ENCODE data around the gene TXNRD1.
"Not testable (repeated sequence)": the region's sequence is repeated elsewhere in the genome, so short reads cannot be mapped to it uniquely, and the experiment has no call there.

Gene TXNRD1

DNA sequence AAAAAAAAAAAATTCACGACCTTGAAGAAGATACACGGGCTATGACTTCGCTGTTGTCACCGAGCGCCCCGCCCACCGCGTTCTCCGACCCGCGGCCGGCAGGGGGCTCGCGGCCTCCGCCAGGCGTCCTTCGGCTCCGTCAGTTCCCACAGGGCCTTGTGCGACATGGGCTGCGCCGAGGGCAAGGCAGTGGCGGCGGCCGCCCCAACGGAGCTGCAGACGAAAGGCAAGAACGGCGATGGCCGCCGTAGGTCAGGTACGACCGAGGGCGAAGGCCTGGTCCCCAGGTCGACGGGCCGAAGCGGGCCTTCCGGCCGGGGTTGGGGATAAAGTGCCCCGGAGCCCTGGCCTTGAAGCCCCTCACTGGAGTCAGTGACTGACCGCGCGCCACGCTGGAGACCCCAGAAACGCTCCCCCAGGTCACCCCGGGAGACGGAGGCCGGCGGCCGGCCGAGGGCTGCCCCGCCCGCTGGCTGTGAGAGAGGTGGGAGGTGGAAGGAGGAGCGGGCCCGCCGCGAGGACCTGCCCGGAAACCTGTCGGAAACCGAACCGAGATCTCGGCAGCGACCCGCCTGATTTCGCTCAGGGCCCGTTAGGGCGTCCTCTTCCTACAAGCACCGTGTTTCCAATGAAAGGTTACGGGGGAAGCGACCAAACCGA, at the start of gene TXNRD1:
Gene TXNRD1 (plus strand): TSS at position 142 of the 660 bp plus-strand sequence. CDS start 24 bp downstream, at position 166.
- in situ Hi-C loops (cut with HindIII; ENCODE audit: low sequenced_read_pairs): loop anchor here (25.0 kb wide), 1 partner anchor 97 kb away; the partner anchor contains the start of gene EID3

DNA sequence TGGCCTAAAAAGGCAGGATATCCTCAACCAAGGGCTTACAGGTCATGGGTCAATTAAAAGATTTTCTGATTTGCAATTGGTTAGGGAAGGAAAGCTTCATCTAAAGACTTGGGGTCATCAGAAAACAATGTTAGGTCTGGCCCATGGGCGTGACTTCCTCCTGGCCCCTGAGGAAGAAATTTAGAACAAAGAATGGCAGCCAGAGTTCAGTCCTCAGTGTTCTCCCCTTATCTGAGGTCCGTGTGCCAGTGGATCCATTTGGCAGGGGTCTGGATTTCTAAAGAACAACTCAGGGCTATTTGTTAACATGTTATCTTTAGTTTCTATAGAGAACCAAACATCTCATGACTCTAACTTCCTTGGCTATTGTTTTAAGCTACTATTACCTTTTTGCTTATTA, 49.8 kb upstream of the TXNRD1 start:
- in situ Hi-C loops (cut with HindIII; ENCODE audit: low sequenced_read_pairs): no loop called here

GRCh38 chr12:104166465-104166864, 49.1 kb upstream of the TXNRD1 start:
- in situ Hi-C loops (cut with HindIII; ENCODE audit: low sequenced_read_pairs): no loop called here

GRCh38 chr12:104167519-104168458, 47.8 kb upstream of the TXNRD1 start:
- in situ Hi-C loops (cut with HindIII; ENCODE audit: low sequenced_read_pairs): no loop called here

GRCh38 chr12:104168596-104168995, 47.0 kb upstream of the TXNRD1 start:
- in situ Hi-C loops (cut with HindIII; ENCODE audit: low sequenced_read_pairs): no loop called here

DNA sequence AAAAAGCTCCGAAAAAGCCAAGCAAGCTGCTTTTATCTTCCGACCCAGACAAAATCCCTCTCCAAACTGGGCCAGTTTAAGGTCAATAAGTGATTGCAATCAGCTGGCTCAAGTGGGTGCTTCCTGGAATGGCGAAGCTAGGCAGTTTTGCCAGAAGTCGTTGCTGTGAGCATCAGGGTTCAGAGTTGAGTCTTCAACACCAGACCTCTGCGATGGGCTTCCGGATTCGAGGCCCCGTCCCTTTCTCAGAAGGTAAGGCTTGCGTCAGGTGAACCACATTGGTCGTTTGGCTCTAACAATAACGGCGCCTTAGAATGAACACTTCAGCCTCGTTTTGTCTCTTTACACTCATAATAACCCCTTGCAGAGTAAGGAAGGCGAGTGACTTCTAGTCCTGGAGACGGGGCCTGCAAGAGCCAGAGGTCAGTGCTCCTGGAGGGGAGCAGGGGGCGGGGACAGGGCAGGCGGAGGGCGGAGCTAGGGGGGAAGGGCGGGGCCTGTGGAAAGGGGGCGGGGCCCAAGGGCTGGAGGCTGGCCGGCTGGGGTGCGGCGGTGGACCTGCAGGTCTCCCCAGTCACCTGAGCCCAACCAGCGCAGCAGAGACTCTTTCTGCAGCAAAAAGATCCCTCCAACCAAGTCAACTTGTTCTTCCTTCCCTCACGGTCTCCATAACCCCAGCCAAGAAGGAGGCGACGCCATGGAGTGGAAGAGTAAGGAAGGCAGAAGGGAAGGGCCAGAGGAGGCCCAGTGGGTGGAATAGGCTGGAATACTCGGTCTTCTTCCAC, 43.6 kb upstream of the TXNRD1 start:
- in situ Hi-C loops (cut with HindIII; ENCODE audit: low sequenced_read_pairs): no loop called here

GRCh38 chr12:104172570-104172947, 43.0 kb upstream of the TXNRD1 start:
- in situ Hi-C loops (cut with HindIII; ENCODE audit: low sequenced_read_pairs): no loop called here

DNA sequence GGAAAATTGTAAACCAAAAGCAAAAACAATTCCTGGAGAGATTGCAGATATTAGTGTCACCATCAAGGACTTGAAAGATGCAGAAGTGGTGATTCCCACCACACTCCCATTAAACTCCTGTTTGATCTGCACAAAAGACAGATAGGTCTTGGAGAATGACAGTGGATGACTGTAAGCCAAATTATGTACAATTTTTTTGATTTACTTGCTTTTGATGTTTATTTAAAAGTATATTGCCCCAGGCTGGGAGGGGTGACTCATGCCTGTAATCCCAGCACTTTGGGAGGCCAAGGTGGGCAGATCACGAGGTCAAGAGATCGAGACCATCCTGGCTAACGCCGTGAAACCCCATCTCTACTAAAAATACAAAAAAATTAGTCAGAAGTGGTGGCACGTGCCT, 41.8 kb upstream of the TXNRD1 start:
- in situ Hi-C loops (cut with HindIII; ENCODE audit: low sequenced_read_pairs): not testable (repeated sequence)

- in situ Hi-C loops (cut with HindIII; ENCODE audit: low sequenced_read_pairs): no loop called here
Measured at GRCh38 chr12:104175726-104176247, 39.8 kb upstream of the TXNRD1 start.

GRCh38 chr12:104177336-104177662, 38.3 kb upstream of the TXNRD1 start:
- in situ Hi-C loops (cut with HindIII; ENCODE audit: low sequenced_read_pairs): no loop called here

- in situ Hi-C loops (cut with HindIII; ENCODE audit: low sequenced_read_pairs): no loop called here
Measured at GRCh38 chr12:104177663-104178501, 37.7 kb upstream of the TXNRD1 start.

DNA sequence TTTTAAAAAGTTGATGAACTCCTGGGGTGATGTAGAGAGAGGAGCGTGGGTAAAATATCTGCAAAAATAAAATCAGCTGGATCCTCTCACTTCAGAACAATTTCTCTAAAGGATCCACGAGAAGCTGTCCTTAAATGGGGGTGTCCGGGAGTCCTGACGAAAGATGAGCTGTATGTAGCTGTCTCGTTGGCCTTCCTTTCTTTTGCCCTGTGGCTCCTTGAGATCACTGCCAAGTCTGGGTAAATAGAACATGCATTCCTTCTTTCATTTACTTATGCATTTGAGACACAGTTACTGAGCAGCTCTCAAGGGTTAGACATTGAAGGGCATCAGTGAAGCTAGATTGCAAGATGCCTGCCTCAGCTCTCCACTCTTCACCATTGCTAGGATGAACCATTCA, 35.2 kb upstream of the TXNRD1 start:
- in situ Hi-C loops (cut with HindIII; ENCODE audit: low sequenced_read_pairs): no loop called here

- in situ Hi-C loops (cut with HindIII; ENCODE audit: low sequenced_read_pairs): no loop called here
Measured at GRCh38 chr12:104181313-104181712, 34.3 kb upstream of the TXNRD1 start.

DNA sequence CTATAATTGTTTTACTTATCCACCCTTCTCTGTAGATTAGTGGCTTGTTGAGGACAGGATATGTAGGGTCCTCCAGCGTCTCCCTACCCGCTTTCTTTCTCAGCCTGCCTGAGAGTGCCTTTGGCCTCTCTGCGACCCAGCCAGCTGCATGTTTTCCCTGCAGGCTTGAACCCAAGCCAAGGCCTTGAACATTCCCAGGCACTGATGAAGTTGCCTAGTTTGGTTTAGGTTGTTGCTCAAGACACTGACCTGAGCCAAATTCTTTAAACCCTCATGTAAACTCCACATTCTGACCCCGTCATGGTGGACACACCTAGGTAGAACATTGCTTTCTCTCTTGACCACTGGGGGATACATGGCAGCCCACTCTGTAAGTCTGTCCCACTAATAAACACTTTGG, 33.4 kb upstream of the TXNRD1 start:
- in situ Hi-C loops (cut with HindIII; ENCODE audit: low sequenced_read_pairs): no loop called here

DNA sequence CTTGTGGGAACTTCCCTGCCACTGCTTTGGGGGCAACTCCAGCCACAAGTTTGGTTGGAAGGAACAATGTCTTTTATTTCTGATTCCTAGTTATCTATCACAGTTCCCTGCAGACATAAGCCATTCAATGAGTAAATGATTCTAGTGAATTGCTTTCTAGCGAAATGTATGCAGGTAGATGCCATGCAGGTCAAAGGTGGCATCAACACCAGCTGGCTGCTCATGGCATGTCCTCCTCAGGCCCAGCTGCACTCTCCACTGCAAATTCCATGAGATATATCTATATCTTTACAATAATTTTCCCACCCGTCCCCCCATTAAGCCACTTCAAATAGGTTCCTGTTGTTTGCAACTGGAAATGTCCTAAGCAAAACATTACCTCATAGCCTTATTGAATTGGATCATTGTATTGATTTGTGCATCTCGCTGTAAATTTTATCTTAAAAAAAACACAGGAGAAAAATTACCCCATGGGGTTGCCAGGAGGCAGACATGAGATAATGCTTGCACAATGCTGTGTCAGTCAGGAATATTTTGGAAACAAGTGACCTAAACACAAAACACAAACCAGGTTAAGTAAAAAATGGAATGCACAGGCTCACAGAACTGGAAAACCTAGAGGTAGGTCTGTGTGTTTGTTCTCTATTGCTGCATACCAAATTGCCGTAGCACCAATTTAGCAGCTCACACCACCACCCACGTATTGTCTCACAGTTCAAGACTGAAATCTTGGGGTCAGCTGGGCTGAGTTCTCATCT, 32.8 kb upstream of the TXNRD1 start:
- in situ Hi-C loops (cut with HindIII; ENCODE audit: low sequenced_read_pairs): no loop called here

GRCh38 chr12:104183443-104183842, 32.1 kb upstream of the TXNRD1 start:
- in situ Hi-C loops (cut with HindIII; ENCODE audit: low sequenced_read_pairs): no loop called here

DNA sequence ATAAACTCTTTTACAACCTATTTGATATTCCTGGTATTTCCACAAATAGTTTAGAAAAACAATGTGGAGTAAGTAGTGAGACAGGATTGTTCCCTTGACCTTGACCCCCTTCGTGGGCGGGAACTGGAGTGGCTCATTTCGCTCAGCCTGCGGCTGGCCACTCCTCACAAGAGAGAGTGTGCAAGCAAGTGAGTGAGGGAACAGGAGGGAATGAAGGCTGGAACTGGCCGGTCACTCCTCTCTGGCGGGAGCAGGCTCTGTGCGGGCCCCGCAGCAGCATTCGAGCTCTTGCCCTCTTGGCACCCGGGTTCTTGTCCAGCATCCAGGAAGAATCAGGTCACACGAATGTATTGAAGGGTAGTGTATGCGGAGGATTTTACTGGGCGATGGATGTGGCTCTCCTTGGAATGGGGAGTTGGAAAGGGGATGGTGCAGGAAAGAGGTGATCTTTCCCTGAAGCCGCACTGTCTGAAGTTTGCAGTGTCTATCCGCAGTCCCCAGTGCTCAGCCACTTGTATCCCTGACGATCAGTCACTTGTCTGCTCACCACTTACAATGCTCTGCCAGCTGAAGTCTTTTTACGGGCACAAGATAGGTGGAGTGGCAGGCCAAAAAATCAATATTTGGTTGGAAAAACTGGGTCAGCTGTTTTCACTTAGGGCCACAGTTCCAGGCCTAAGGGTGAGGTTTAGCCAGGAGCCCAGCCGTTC, 28.0 kb upstream of the TXNRD1 start:
- in situ Hi-C loops (cut with HindIII; ENCODE audit: low sequenced_read_pairs): no loop called here

GRCh38 chr12:104188534-104188933, 27.0 kb upstream of the TXNRD1 start:
- in situ Hi-C loops (cut with HindIII; ENCODE audit: low sequenced_read_pairs): no loop called here
